Neural cell (in vitro differentiated cells): ENCODE results near the gene ADCY4. TPM values are rescaled to one million over a fixed set of nuclear protein-coding genes. Genes with fewer than 3 reads are reported as not detected.
"Not testable (repeated sequence)": the region's sequence is repeated elsewhere in the genome, so short reads cannot be mapped to it uniquely, and the experiment has no call there.

Experiments
- H2AFZ ChIP-seq: fragments of 200-600, 300-800 bp; sonication (generic), shearing (Covaris generic); 2 replicates; pipeline ENCODE4 v1.6.0; 2014; ENCODE audit warnings: low read depth, mild to moderate bottlenecking, antibody characterized with exemption, low read length, moderate library complexity
- H3F3A ChIP-seq: fragments of 200-600 bp; shearing (Covaris generic); 2 replicates; pipeline ENCODE4 v1.6.1; 2016; ENCODE audit warnings: mild to moderate bottlenecking, moderate library complexity, mixed read lengths, antibody characterized with exemption, low read length; ENCODE audit not compliant: insufficient read depth, poor library complexity, severe bottlenecking
- H3K27ac ChIP-seq: fragments of 200-600, 300-800 bp; sonication (generic), shearing (Covaris generic); 2 replicates; pipeline ENCODE4 v1.5.1; 2014; ENCODE audit warnings: mild to moderate bottlenecking, low read length, moderate library complexity
- H3K27me3 ChIP-seq: fragments of 300-800, 200-600 bp; sonication (generic), shearing (Covaris generic); 2 replicates; pipeline ENCODE4 v1.6.0; 2014; ENCODE audit warnings: mild to moderate bottlenecking, low read depth, low read length, moderate library complexity; ENCODE audit not compliant: insufficient read depth
- H3K36me3 ChIP-seq: fragments of 300-800, 200-600 bp; sonication (generic), shearing (Covaris generic); 2 replicates; pipeline ENCODE4 v1.5.1; 2014; ENCODE audit warnings: mild to moderate bottlenecking, antibody characterized with exemption, low read length, moderate library complexity; ENCODE audit not compliant: insufficient read depth
- H3K4me2 ChIP-seq: fragments of 300-800, 200-600 bp; sonication (generic), shearing (Covaris generic); 2 replicates; pipeline ENCODE4 v1.6.0; 2014; ENCODE audit warnings: mild to moderate bottlenecking, low read length
- H3K4me3 ChIP-seq: fragments of 300-800, 200-600 bp; sonication (generic), shearing (Covaris generic); 2 replicates; pipeline ENCODE4 v1.5.1; 2014; ENCODE audit warnings: mild to moderate bottlenecking, low read length, moderate library complexity
- H3K79me2 ChIP-seq: fragments of 200-600 bp; shearing (Covaris generic); replicated peaks from 2 replicates; pipeline ENCODE4 v1.6.0; 2014; ENCODE audit warnings: mild to moderate bottlenecking, low read length, moderate library complexity; ENCODE audit not compliant: insufficient read depth
- H3K9ac ChIP-seq: fragments of 300-800, 200-600 bp; sonication (generic), shearing (Covaris generic); 2 replicates; pipeline ENCODE4 v1.6.1; 2016; ENCODE audit warnings: mild to moderate bottlenecking, low read length, mixed read lengths
- H3K9me2 ChIP-seq: fragments of 200-600 bp; shearing (Covaris generic); 2 replicates; pipeline ENCODE4 v1.6.1; 2016; ENCODE audit warnings: mild to moderate bottlenecking, low read length, mixed read lengths; ENCODE audit not compliant: insufficient read depth
- H3K9me3 ChIP-seq: fragments of 200-600, 300-800 bp; sonication (generic), shearing (Covaris generic); 2 replicates; pipeline ENCODE4 v1.6.1; 2016; ENCODE audit warnings: mild to moderate bottlenecking, mixed run types, low read length, moderate library complexity, mixed read lengths
- H4K20me1 ChIP-seq: fragments of 200-600 bp; shearing (Covaris generic); 2 replicates; pipeline ENCODE4 v1.6.1; 2016; ENCODE audit warnings: mild to moderate bottlenecking, mixed run types; ENCODE audit not compliant: insufficient read depth
- CTCF ChIP-seq: fragments of 450-650 bp; IDR thresholded peaks from 2 replicates; pipeline ENCODE4 v1.5.1; 2014; ENCODE audit warnings: antibody characterized with exemption, mild to moderate bottlenecking, moderate library complexity; ENCODE audit not compliant: poor library complexity, severe bottlenecking
- EP300 ChIP-seq: fragments of 450-650 bp; conservative IDR thresholded peaks from 2 replicates; pipeline ENCODE4 v1.6.1; 2014; ENCODE audit warnings: antibody characterized with exemption, mild to moderate bottlenecking, moderate library complexity; ENCODE audit not compliant: poor library complexity, severe bottlenecking
- EZH2 ChIP-seq: fragments of 200-600, 300-800 bp; shearing (Covaris generic), sonication (generic); IDR thresholded peaks from 2 replicates; pipeline ENCODE4 v1.6.1; 2014; ENCODE audit warnings: antibody characterized with exemption, low read length, borderline replicate concordance, mild to moderate bottlenecking; ENCODE audit not compliant: insufficient read depth, poor library complexity, severe bottlenecking
- MXI1 ChIP-seq: fragments of 450-650 bp; conservative IDR thresholded peaks from 2 replicates; pipeline ENCODE4 v1.6.1; 2014; ENCODE audit warnings: antibody characterized with exemption, mild to moderate bottlenecking; ENCODE audit not compliant: poor library complexity, severe bottlenecking
- POLR2AphosphoS5 ChIP-seq: IDR thresholded peaks from 2 replicates; pipeline ENCODE4 v1.6.1; 2012
- RAD21 ChIP-seq: fragments of 450-650 bp; conservative IDR thresholded peaks from 2 replicates; pipeline ENCODE4 v1.6.1; 2014; ENCODE audit warnings: antibody characterized with exemption, mild to moderate bottlenecking, moderate library complexity
- SMC3 ChIP-seq: fragments of 450-650 bp; conservative IDR thresholded peaks from 2 replicates; pipeline ENCODE4 v1.6.1; 2014; ENCODE audit warnings: antibody characterized with exemption, mild to moderate bottlenecking, moderate library complexity; ENCODE audit not compliant: poor library complexity
- TAF1 ChIP-seq: IDR thresholded peaks from 2 replicates; pipeline ENCODE4 v1.6.1; 2012; ENCODE audit warnings: low read depth
- polyA plus RNA-seq: library from polyadenylated mRNA; depleted of rRNA; stranded (reverse); fragments of >200 nt; gene quantifications from 2 replicates; pipeline ENCODE4 v1.2.3, GENCODE V29; 2014
- TF ChIP-seq, protein P1 (sequence below): IDR thresholded peaks from 2 replicates; pipeline ENCODE4 v1.6.1; 2012; ENCODE audit warnings: borderline replicate concordance

ADCY4 gene
- polyA plus RNA-seq, 1 donor from 2014 or later: not detected

GRCh38 chr14:24356208-24356607 is 21.3 kb upstream of the ADCY4 start:
- H3K36me3 ChIP-seq: no peaks in the 10 kb centered on the region
- no peak overlapping the region for H3K27ac ChIP-seq
- H3K9me2 ChIP-seq: no peaks in the 10 kb centered on the region
- no peak overlapping the region for H2AFZ ChIP-seq
- TF ChIP-seq EZH2 (no peak), EP300 (no peak), MXI1 (no peak), TAF1 (no peak), POLR2AphosphoS5 (no peak), RAD21 (no peak), CTCF (no peak), SMC3 (no peak)
- TF ChIP-seq, protein P1, sequence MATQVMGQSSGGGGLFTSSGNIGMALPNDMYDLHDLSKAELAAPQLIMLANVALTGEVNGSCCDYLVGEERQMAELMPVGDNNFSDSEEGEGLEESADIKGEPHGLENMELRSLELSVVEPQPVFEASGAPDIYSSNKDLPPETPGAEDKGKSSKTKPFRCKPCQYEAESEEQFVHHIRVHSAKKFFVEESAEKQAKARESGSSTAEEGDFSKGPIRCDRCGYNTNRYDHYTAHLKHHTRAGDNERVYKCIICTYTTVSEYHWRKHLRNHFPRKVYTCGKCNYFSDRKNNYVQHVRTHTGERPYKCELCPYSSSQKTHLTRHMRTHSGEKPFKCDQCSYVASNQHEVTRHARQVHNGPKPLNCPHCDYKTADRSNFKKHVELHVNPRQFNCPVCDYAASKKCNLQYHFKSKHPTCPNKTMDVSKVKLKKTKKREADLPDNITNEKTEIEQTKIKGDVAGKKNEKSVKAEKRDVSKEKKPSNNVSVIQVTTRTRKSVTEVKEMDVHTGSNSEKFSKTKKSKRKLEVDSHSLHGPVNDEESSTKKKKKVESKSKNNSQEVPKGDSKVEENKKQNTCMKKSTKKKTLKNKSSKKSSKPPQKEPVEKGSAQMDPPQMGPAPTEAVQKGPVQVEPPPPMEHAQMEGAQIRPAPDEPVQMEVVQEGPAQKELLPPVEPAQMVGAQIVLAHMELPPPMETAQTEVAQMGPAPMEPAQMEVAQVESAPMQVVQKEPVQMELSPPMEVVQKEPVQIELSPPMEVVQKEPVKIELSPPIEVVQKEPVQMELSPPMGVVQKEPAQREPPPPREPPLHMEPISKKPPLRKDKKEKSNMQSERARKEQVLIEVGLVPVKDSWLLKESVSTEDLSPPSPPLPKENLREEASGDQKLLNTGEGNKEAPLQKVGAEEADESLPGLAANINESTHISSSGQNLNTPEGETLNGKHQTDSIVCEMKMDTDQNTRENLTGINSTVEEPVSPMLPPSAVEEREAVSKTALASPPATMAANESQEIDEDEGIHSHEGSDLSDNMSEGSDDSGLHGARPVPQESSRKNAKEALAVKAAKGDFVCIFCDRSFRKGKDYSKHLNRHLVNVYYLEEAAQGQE: no peak
- peaks cover 11% of the 10 kb centered on the region for H3K27me3 ChIP-seq
- H3K4me2 ChIP-seq: no peak overlapping the region
- H3K4me3 ChIP-seq: no peak overlapping the region
- no peak overlapping the region for H3K9ac ChIP-seq
- H3K9me3 ChIP-seq: no peaks in the 10 kb centered on the region
- no peaks in the 10 kb centered on the region for H3K79me2 ChIP-seq
- H3F3A ChIP-seq: no peaks in the 10 kb centered on the region
- H4K20me1 ChIP-seq: no peaks in the 10 kb centered on the region

DNA sequence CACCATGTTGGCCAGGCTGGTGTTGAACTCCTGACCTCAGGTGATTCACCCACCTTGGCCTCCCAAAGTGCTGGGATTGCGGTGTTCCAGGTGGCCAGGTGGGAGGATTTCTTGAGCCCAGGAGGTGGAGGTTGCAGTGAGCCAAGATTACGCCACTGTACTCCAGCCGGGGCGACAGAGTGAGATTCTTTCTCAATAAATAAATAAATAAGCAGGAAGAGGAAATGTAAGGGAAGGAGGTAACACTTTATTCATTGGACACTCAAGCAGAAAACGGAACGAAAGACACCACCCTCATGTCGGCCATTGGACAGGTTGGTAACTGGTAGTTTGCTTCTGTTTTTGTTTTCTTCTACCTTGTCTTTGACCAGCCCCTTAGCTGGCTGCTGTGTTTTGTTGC is 20.1 kb upstream of the ADCY4 start:
- Histone ChIP-seq H3K36me3 (no peaks in the 10 kb centered on the region), H3K9me3 (no peaks in the 10 kb centered on the region), H3K79me2 (no peaks in the 10 kb centered on the region), H3K4me3 (no peak overlapping the region), H3K9me2 (no peaks in the 10 kb centered on the region), H3K9ac (no peak overlapping the region), H3F3A (no peaks in the 10 kb centered on the region), H2AFZ (no peak overlapping the region), H3K27me3 (peaks cover 11% of the 10 kb centered on the region), H3K27ac (no peak overlapping the region), H4K20me1 (no peaks in the 10 kb centered on the region), H3K4me2 (no peak overlapping the region)
- TF ChIP-seq, protein P1: no peak
- TF ChIP-seq MXI1 (no peak), EP300 (no peak), RAD21 (no peak), TAF1 (no peak), EZH2 (no peak), SMC3 (no peak), CTCF (no peak), POLR2AphosphoS5 (no peak)

DNA sequence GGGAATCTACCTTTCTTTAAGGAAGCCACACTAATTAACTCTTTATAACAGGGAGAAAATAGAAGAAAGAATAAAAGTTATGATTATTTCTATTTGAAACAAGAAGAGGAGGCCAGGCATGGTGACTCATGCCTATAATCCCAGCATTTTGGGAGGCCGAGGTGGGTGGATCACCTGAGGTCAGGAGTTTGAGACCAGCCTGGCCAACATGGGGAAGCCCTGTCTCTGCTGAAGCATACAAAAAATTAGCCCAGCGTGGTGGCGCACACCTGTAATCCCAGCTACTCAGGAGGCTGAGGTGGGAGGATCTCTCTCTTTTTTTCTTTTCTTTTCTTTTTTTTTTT is 19.6 kb upstream of the ADCY4 start:
- not testable (repeated sequence) for H3K79me2 ChIP-seq, H3K9me3 ChIP-seq, H3F3A ChIP-seq, H3K9me2 ChIP-seq, H3K9ac ChIP-seq, H4K20me1 ChIP-seq, H3K4me2 ChIP-seq, H3K27ac ChIP-seq, H3K36me3 ChIP-seq, H2AFZ ChIP-seq, H3K4me3 ChIP-seq
- peaks cover 11% of the 10 kb centered on the region for H3K27me3 ChIP-seq
